IMR-90 (cell line): ENCODE data around the gene UNC13C. TPM values are rescaled to one million over a fixed set of nuclear protein-coding genes. Genes with fewer than 3 reads are reported as not detected.

Experiments used
- ATAC-seq: fragments of 200-7000 bp; cut with Tn5 transposase; 2 replicates; pipeline ENCODE4 v1.9.1; 2020; ENCODE audit warnings: low read depth, mild to moderate bottlenecking, moderate library complexity
- BruUV-seq: library from RNA; stranded (reverse); fragments of 400-500 nt; replicated peaks from 2 replicates; lab custom pipeline; 2021; lab: Mats Ljungman, UMichigan
- CTCF ChIA-PET: fragments of 300-600 bp; formaldehyde crosslinking; extraction: SDS; loops from one replicate; lab custom pipeline; 2021; ENCODE audit warnings: antibody characterized with exemption; lab: Yijun Ruan, JAX
- POLR2A ChIA-PET: fragments of 300-600 bp; sonication (Branson Sonifier 250); formaldehyde crosslinking; loops from one replicate; lab custom pipeline; 2022; ENCODE audit warnings: antibody characterized with exemption; ENCODE audit not compliant: unreplicated experiment; lab: Charles Lee
- DNase-seq: peaks from one replicate; pipeline ENCODE4 v3.0.0; 2013
- H2AFZ ChIP-seq: replicated peaks from 2 replicates; pipeline ENCODE3; 2013; ENCODE audit warnings: low read length, mild to moderate bottlenecking; ENCODE audit not compliant: poor library complexity
- H2AK5ac ChIP-seq: 2 replicates; pipeline ENCODE4 v1.6.1; 2013; ENCODE audit warnings: low read depth, low read length, inconsistent platforms
- H2AK9ac ChIP-seq: replicated peaks from 2 replicates; pipeline ENCODE3; 2013; ENCODE audit warnings: mild to moderate bottlenecking, low read depth, low read length, moderate library complexity; ENCODE audit not compliant: poor library complexity
- H2BK120ac ChIP-seq: 2 replicates; pipeline ENCODE4 v1.6.1; 2013; ENCODE audit warnings: low read depth, low read length, inconsistent platforms
- H2BK15ac ChIP-seq: 3 replicates; pipeline ENCODE4 v1.6.1; 2013; ENCODE audit warnings: low read depth, low read length, inconsistent platforms
- H2BK20ac ChIP-seq: 2 replicates; pipeline ENCODE4 v1.6.1; 2013; ENCODE audit warnings: low read depth, mild to moderate bottlenecking, inconsistent platforms, low read length, moderate library complexity
- H2BK5ac ChIP-seq: 2 replicates; pipeline ENCODE4 v1.6.1; 2013; ENCODE audit warnings: mild to moderate bottlenecking, low read depth, low read length, inconsistent platforms; ENCODE audit not compliant: poor library complexity, severe bottlenecking
- H3K14ac ChIP-seq: replicated peaks from 2 replicates; pipeline ENCODE4 v1.6.1; 2013; ENCODE audit warnings: low read depth, low read length, inconsistent platforms
- H3K18ac ChIP-seq: 2 replicates; pipeline ENCODE4 v1.6.1; 2013; ENCODE audit warnings: low read depth, low read length, control low read depth
- H3K23ac ChIP-seq: 2 replicates; pipeline ENCODE4 v1.6.1; 2013; ENCODE audit warnings: low read depth, low read length, inconsistent platforms
- H3K27ac ChIP-seq: 2 replicates; pipeline ENCODE4 v1.5.1; 2013; ENCODE audit warnings: mild to moderate bottlenecking, control low read depth, low read length; ENCODE audit not compliant: insufficient read depth
- H3K27me3 ChIP-seq: 2 replicates; pipeline ENCODE4 v1.6.1; 2013; ENCODE audit warnings: low read length; ENCODE audit not compliant: control insufficient read depth, insufficient read depth
- H3K36me3 ChIP-seq: 2 replicates; pipeline ENCODE4 v1.6.1; 2013; ENCODE audit warnings: low read length, mixed read lengths; ENCODE audit not compliant: control insufficient read depth, insufficient read depth
- H3K4ac ChIP-seq: 2 replicates; pipeline ENCODE4 v1.6.1; 2013; ENCODE audit warnings: low read depth, low read length, inconsistent platforms
- H3K4me1 ChIP-seq: 2 replicates; pipeline ENCODE4 v1.6.1; 2013; ENCODE audit warnings: low read length, mixed read lengths; ENCODE audit not compliant: control insufficient read depth, insufficient read depth
- H3K4me2 ChIP-seq: 2 replicates; pipeline ENCODE4 v1.6.1; 2013; ENCODE audit warnings: low read depth, mild to moderate bottlenecking, control low read depth, low read length, moderate library complexity
- H3K4me3 ChIP-seq: 2 replicates; pipeline ENCODE4 v1.5.1; 2013; ENCODE audit warnings: low read depth, mild to moderate bottlenecking, control low read depth, low read length, moderate library complexity; ENCODE audit not compliant: insufficient read depth
- H3K56ac ChIP-seq: 2 replicates; pipeline ENCODE4 v1.6.1; 2013; ENCODE audit warnings: low read length, inconsistent platforms; ENCODE audit not compliant: insufficient read depth; ENCODE audit errors: extremely low read depth
- H3K79me1 ChIP-seq, 2 experiments: 2 replicates each; pipeline ENCODE4 v1.6.1; 2013; ENCODE audit warnings: low read length in 2 of 2, inconsistent platforms in 1 of 2, low read depth in 1 of 2
- H3K9ac ChIP-seq: 2 replicates; pipeline ENCODE4 v1.6.1; 2013; ENCODE audit warnings: low read depth, low read length, control low read depth
- H3K9me1 ChIP-seq: 2 replicates; pipeline ENCODE4 v1.6.1; 2013; ENCODE audit warnings: low read length, inconsistent platforms; ENCODE audit not compliant: insufficient read depth
- H3K9me3 ChIP-seq: 2 replicates; pipeline ENCODE4 v1.6.1; 2013; ENCODE audit warnings: low read length; ENCODE audit not compliant: control insufficient read depth, insufficient read depth
- H4K20me1 ChIP-seq: 2 replicates; pipeline ENCODE4 v1.6.1; 2013; ENCODE audit warnings: low read length, inconsistent platforms; ENCODE audit not compliant: insufficient read depth
- H4K5ac ChIP-seq: 2 replicates; pipeline ENCODE4 v1.6.1; 2013; ENCODE audit warnings: mild to moderate bottlenecking, low read depth, low read length, control low read depth
- H4K8ac ChIP-seq, 2 experiments: 2 replicates each; pipeline ENCODE4 v1.6.1; 2013; ENCODE audit warnings: low read depth in 2 of 2, low read length in 2 of 2, control low read depth in 1 of 2, inconsistent platforms in 1 of 2
- H4K91ac ChIP-seq: 2 replicates; pipeline ENCODE4 v1.6.1; 2013; ENCODE audit warnings: low read depth, low read length, inconsistent platforms; ENCODE audit not compliant: insufficient read depth
- CHD1 ChIP-seq: IDR thresholded peaks from 2 replicates; pipeline ENCODE4 v1.6.1; 2012; ENCODE audit warnings: low read depth, low read length, improper control_type of control experiment
- WGBS, 2 experiments: methylation state at CpG; one replicate each; pipeline versions ENCODE4 v1.1.5 to v1.1.7; 2013; ENCODE audit warnings: missing lambda C conversion rate in 2 of 2; ENCODE audit not compliant: insufficient read length in 1 of 2; ENCODE audit errors: extremely low coverage in 2 of 2; 5-methylcytosine and 5-hydroxymethylcytosine counted together
- dilution Hi-C: fragments of 300-500 bp; cut with HindIII; formaldehyde crosslinking; loops from one replicate; pipeline ENCODE4 v1.14.3; 2018; ENCODE audit warnings: low sequenced_read_pairs; ENCODE audit not compliant: unreplicated experiment
- in situ Hi-C: fragments of 300-500 bp; cut with MboI; formaldehyde crosslinking; loops from 3 replicates; pipeline ENCODE4 v1.14.3; 2019; ENCODE audit warnings: low sequenced_read_pairs, inconsistent platforms, mixed read lengths
- intact Hi-C: fragments of 100-400 bp; cut with micrococcal nuclease; formaldehyde crosslinking; loops from 2 replicates; pipeline ENCODE4 v1.10.0; 2022
- polyA plus RNA-seq, 3 experiments: library from polyadenylated mRNA; depleted of rRNA; stranded (reverse); fragments of >200 nt; gene quantifications; 2 replicates each; pipeline ENCODE4 v1.2.3, GENCODE V29; 2012; ENCODE audit warnings: low replicate concordance in 1 of 3
- total RNA-seq: library from RNA; depleted of rRNA; stranded (reverse); fragments of >200 nt; gene quantifications from 2 replicates; pipeline ENCODE4 v1.2.3, GENCODE V29; 2012

Gene UNC13C
- total and polyA plus RNA-seq, 2 of the 4 experiments (the other 2 are of a cell fraction), result not detected

DNA sequence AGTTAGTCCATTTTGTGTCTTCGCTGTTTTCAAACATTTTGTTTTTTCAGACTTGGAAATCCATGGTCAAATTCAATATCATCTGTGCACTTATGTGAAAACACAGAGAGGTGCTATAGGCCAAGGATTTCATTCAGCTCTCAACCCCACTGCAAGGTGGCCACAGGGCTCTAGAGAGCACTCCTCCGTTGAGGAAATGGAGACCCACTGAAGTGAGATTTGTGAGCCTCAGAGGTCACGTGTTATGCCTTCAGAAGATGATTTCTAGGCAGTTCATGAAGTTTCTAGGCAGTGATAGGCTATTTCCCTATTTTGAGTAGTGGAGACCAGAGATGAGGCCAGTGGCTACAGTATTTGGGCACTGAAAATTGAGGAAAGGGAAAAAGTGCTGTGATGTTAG lies 88.2 kb downstream of the UNC13C start:
- Histone ChIP-seq H3K4me3 (no peak overlapping the region), H2BK15ac (no peak overlapping the region), H2BK20ac (no peak overlapping the region), H4K5ac (no peak overlapping the region), H3K56ac (no peak overlapping the region), H3K4ac (no peak overlapping the region), H2AK5ac (no peak overlapping the region), H4K20me1 (no peaks in the 10 kb centered on the region), H3K27me3 (no peaks in the 10 kb centered on the region), H2AK9ac (no peak overlapping the region), H4K8ac (no peak overlapping the region), H3K4me1 (no peaks in the 10 kb centered on the region), H2BK5ac (no peak overlapping the region), H2BK120ac (no peak overlapping the region), H3K9me1 (no peaks in the 10 kb centered on the region), H3K23ac (no peak overlapping the region), H4K91ac (no peak overlapping the region), H3K9ac (no peak overlapping the region), H3K18ac (no peak overlapping the region), H3K36me3 (no peaks in the 10 kb centered on the region), H3K4me2 (no peak overlapping the region), H3K14ac (no peak overlapping the region), H2AFZ (no peak overlapping the region), H3K27ac (no peak overlapping the region), H3K9me3 (no peaks in the 10 kb centered on the region), H3K79me1 (no peaks in the 10 kb centered on the region)
- ChIA-PET POLR2A (no interaction called here), CTCF (no interaction called here)
- intact Hi-C loops, result no loop called here
- in situ Hi-C loops, result no loop called here
- ATAC-seq (no peak), DNase-seq (no peak)
- WGBS, 2 experiments, result 20% methylated on average over 1 of the region's 3 CpGs; no CpG with 5 or more reads in 1 of the 2 experiments
- BruUV-seq, result no TSS peak
- dilution Hi-C loops, result no loop called here
- no peak for TF ChIP-seq CHD1
